Cardiac muscle cell (in vitro differentiated cells and primary cell): ENCODE results near the gene ITGBL1. TPM values are rescaled to one million over a fixed set of nuclear protein-coding genes. Genes with fewer than 3 reads are reported as not detected.

Experiments used
- DNase-seq, 2 donors: peaks; one replicate each; pipeline versions ENCODE4 v3.0.0 to v3.0.0-alpha.2; 2010 to 2017; ENCODE audit warnings: low read depth in 1 of 2, low spot score in 1 of 2
- H3K27ac ChIP-seq: fragments of 200-600 bp; sonication (generic); 2 replicates; pipeline ENCODE4 v1.5.1; 2016
- H3K27me3 ChIP-seq: fragments of 200-600 bp; sonication (generic); 2 replicates; pipeline ENCODE4 v1.6.0; 2016; ENCODE audit warnings: control low read depth
- H3K36me3 ChIP-seq: fragments of 200-600 bp; sonication (generic); 2 replicates; pipeline ENCODE4 v1.5.1; 2016; ENCODE audit warnings: control low read depth
- H3K4me1 ChIP-seq: fragments of 200-600 bp; sonication (generic); 2 replicates; pipeline ENCODE4 v1.8.1; 2017; ENCODE audit warnings: low read depth, mild to moderate bottlenecking, mixed run types
- H3K4me3 ChIP-seq: fragments of 200-600 bp; sonication (generic); 2 replicates; pipeline ENCODE4 v1.5.1; 2016; ENCODE audit warnings: mild to moderate bottlenecking
- H3K9me3 ChIP-seq: fragments of 200-600 bp; sonication (generic); 2 replicates; pipeline ENCODE4 v1.5.1; 2017; ENCODE audit warnings: low read depth, mild to moderate bottlenecking, control low read depth
- polyA plus RNA-seq: library from polyadenylated mRNA; unstranded; fragments of >200 nt; fragmentation: Nextera tagmentation; extraction: Ambion mirVana; gene quantifications from 2 replicates; pipeline ENCODE4 v1.2.1, GENCODE V29; 2016
- total RNA-seq: library from RNA; depleted of rRNA; stranded (reverse); fragments of >200 nt; gene quantifications from 2 replicates; pipeline ENCODE4 v1.2.3, GENCODE V29; 2016
- TF ChIP-seq, protein P1 (sequence below): IDR thresholded peaks from 2 replicates; pipeline ENCODE4 v1.5.1; 2012; ENCODE audit warnings: low read depth, mild to moderate bottlenecking, low read length

Gene ITGBL1
- total and polyA plus RNA-seq, 2 experiments from 2014 or later = not detected

DNA sequence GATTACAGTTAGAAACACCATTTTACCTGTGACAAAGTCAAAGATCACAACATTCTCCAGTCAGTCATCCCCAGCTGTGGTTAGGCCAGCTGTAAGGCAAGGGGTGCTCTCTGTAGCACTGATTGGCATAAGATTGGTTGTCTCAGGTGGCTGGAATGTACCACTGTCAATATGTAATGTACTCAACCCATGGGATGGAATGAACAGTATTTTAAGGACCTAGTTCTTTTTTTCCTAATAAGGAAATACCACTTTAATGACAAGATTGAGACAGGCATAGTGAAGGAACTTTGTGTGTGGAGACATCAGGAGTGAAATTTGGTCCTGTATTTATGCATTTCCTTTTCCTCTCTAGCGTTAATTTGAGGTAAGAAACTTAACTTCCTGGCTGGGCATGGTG is 310.7 kb downstream of the ITGBL1 start:
- no peaks in the 10 kb centered on the region for H3K27me3 ChIP-seq
- H3K27ac ChIP-seq = no peak overlapping the region
- no peak overlapping the region for H3K4me3 ChIP-seq
- H3K4me1 ChIP-seq = no peaks in the 10 kb centered on the region
- DNase-seq = no peak
- no peaks in the 10 kb centered on the region for H3K36me3 ChIP-seq
- no peaks in the 10 kb centered on the region for H3K9me3 ChIP-seq
- TF ChIP-seq, protein P1, sequence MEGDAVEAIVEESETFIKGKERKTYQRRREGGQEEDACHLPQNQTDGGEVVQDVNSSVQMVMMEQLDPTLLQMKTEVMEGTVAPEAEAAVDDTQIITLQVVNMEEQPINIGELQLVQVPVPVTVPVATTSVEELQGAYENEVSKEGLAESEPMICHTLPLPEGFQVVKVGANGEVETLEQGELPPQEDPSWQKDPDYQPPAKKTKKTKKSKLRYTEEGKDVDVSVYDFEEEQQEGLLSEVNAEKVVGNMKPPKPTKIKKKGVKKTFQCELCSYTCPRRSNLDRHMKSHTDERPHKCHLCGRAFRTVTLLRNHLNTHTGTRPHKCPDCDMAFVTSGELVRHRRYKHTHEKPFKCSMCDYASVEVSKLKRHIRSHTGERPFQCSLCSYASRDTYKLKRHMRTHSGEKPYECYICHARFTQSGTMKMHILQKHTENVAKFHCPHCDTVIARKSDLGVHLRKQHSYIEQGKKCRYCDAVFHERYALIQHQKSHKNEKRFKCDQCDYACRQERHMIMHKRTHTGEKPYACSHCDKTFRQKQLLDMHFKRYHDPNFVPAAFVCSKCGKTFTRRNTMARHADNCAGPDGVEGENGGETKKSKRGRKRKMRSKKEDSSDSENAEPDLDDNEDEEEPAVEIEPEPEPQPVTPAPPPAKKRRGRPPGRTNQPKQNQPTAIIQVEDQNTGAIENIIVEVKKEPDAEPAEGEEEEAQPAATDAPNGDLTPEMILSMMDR = no peak

Other genes with a start within 250 kb of the ITGBL1 start
- gene NALCN, start 36.2 kb upstream of the ITGBL1 start, total RNA-seq = 0.04 TPM in 1 of 2 replicates, not detected in the other
- gene NALCN, start 36.2 kb upstream of the ITGBL1 start, polyA plus RNA-seq = not detected in 2 replicates